GM18508 (cell line): Measurements from ENCODE around the gene GALR2.

ENCODE experiments used
- ATAC-seq: cut with Tn5 transposase; IDR thresholded peaks from one replicate; pipeline ENCODE4 v1.9.1; 2021; ENCODE audit warnings: moderate number of reproducible peaks; ENCODE audit not compliant: insufficient read depth, unreplicated experiment

Gene GALR2

DNA sequence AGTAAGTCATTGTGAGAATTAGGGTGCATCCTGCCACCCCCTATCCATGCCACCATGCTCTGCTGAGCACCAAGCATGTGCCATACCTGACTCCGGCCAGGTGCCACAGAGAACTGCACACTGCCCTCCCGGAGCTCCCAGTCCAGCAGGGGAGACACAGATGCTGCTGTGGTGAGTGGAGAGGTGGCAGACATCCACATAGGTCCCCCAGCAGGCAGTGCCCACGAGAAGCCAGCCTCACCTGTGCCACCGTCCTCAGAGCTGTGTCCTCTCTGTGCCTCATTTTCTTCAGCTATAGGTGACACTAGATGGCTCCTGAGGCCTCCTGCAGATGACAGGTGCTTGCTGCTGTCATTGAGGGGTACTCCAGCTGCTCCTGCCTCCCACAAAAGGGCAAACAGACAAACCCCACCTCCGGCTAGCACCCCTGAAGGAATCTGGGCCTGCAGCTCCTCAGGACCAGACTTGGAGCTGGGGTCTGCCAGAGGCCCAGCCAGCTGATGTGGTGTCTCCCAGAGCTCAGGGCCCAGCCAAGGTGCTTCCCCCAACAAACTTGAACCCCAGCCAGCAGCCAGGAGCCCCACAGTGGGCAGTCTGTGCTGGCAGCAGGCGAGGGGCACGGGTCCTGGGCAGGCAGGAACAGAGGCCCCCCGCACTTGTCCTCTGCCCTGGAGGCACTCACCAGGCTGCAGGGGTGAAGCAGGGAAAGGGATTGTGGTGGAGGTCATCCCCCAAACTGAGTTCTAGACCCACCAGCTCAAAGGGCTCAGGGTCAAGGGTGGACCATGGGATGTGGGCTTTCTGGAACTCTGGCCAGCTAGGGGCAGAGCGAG, 49.4 kb downstream of the GALR2 start:
- no peak for ATAC-seq

DNA sequence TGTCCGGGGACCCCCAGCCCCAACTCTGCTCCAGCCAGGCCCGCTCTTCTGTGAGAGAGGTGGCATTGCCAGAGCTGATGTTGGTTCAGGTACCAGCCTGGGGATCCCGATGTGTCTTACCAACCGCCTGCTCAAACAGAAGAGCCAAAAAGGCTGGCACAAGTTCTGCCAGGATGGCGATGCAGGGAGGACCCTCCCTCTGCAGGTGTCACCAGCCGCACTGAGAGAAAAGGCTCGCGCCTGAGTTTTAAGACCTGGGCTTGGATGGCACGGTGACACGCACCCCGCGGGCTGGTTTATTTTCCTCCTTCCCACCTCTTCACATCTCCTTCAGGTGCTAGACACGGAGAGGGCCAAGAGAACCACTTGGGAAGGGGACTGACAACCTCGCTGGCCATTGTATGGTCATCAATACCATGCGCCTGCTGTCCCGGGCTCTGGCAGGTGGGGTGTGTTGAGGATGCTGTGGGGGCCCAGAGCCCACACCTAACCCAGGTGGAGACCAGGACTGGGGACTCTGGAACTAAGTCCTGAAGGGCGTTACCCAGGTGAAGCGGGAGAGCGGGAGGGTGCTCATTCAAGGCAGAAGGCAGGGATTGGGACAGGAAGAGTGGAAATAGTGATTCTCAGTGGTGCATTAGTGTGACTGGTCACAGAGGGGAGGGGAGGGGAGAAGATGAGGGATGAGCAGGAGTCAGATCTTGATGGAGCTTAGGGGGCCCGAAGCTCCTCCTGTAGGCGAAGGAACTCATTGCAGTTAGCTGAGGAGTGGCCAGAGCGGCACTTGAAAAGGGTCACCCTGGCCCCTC, 50.2 kb downstream of the GALR2 start:
- ATAC-seq, result no peak

GRCh38 chr17:76125391-76125675, 50.8 kb downstream of the GALR2 start:
- no peak for ATAC-seq

DNA sequence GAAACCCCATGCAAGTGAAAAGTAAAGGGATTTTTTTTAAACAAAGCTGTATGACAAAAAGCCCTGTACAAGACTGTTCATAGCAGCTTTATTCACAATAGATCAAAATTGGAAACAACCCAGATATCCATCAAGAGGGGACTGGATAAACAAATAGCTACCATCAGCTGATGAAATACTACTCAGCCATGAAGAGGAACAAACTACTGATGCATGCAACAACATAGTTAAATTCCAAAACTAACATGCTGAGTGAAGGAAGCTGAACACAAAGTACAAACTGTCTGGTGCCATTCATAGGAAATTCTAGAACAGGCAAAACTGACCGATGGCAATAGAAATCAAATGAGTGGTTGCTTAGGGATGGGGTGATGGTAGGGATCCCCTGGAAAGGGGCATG, 51.3 kb downstream of the GALR2 start:
- ATAC-seq, result no peak
